OCI-LY1 (cell line): Measurements from ENCODE around the gene GNAT1.

Experiments
- H2AFZ ChIP-seq: fragments of 200-600 bp; sonication (generic), shearing (Covaris generic); 2 replicates; pipeline ENCODE4 v1.6.0; 2014; ENCODE audit warnings: antibody characterized with exemption, mild to moderate bottlenecking, low read length
- H3F3A ChIP-seq: fragments of 200-600 bp; sonication (generic), shearing (Covaris generic); 2 replicates; pipeline ENCODE4 v1.6.0; 2014; ENCODE audit warnings: mild to moderate bottlenecking, antibody characterized with exemption, low read length, moderate library complexity; ENCODE audit not compliant: insufficient read depth
- H3K27ac ChIP-seq: fragments of 200-600 bp; sonication (generic); 2 replicates; pipeline ENCODE4 v1.5.1; 2014; ENCODE audit warnings: low read length, mixed run types, mild to moderate bottlenecking, low read depth; ENCODE audit not compliant: poor library complexity, severe bottlenecking
- H3K27me3 ChIP-seq: fragments of 200-600 bp; sonication (generic); 2 replicates; pipeline ENCODE4 v1.6.0; 2014; ENCODE audit warnings: antibody characterized with exemption, mild to moderate bottlenecking, low read length, moderate library complexity; ENCODE audit not compliant: insufficient read depth
- H3K36me3 ChIP-seq: fragments of 200-600 bp; sonication (generic); 2 replicates; pipeline ENCODE4 v1.6.1; 2014; ENCODE audit warnings: mild to moderate bottlenecking, antibody characterized with exemption, low read length, moderate library complexity, mixed read lengths; ENCODE audit not compliant: insufficient read depth
- H3K4me1 ChIP-seq: fragments of 200-600 bp; sonication (generic); 2 replicates; pipeline ENCODE4 v1.5.1; 2014; ENCODE audit warnings: mild to moderate bottlenecking, low read length, moderate library complexity; ENCODE audit not compliant: insufficient read depth, severe bottlenecking
- H3K4me2 ChIP-seq: fragments of 200-600 bp; sonication (generic), shearing (Covaris generic); 2 replicates; pipeline ENCODE4 v1.6.1; 2014; ENCODE audit warnings: low read length
- H3K4me3 ChIP-seq: fragments of 200-600 bp; sonication (generic); 2 replicates; pipeline ENCODE4 v1.5.1; 2014; ENCODE audit warnings: low read length, low read depth, mild to moderate bottlenecking, mixed read lengths; ENCODE audit not compliant: poor library complexity, severe bottlenecking
- H3K79me2 ChIP-seq: fragments of 200-600 bp; shearing (Covaris generic); 2 replicates; pipeline ENCODE4 v1.6.1; 2016; ENCODE audit warnings: mixed run types, low read length, mixed read lengths; ENCODE audit not compliant: insufficient read depth
- H3K9ac ChIP-seq: fragments of 200-600 bp; sonication (generic), shearing (Covaris generic); 2 replicates; pipeline ENCODE4 v1.6.1; 2014; ENCODE audit warnings: mild to moderate bottlenecking, low read length, mixed read lengths
- H3K9me2 ChIP-seq: fragments of 200-600 bp; sonication (generic), shearing (Covaris generic); 2 replicates; pipeline ENCODE4 v1.6.1; 2014; ENCODE audit warnings: low read depth, mild to moderate bottlenecking, low read length, mixed read lengths
- H3K9me3 ChIP-seq: fragments of 200-600 bp; shearing (Covaris generic); 2 replicates; pipeline ENCODE4 v1.6.1; 2014; ENCODE audit warnings: low read length, mixed read lengths
- H4K20me1 ChIP-seq: fragments of 200-600 bp; sonication (generic), shearing (Covaris generic); 2 replicates; pipeline ENCODE4 v1.6.0; 2016; ENCODE audit warnings: mild to moderate bottlenecking, low read length; ENCODE audit not compliant: insufficient read depth
- EZH2 ChIP-seq: fragments of 200-600 bp; sonication (generic), shearing (Covaris generic); IDR thresholded peaks from 2 replicates; pipeline ENCODE4 v1.8.0; 2017; ENCODE audit warnings: borderline replicate concordance, mixed run types, mild to moderate bottlenecking, antibody characterized with exemption, low read length, moderate library complexity, mixed read lengths
- TF ChIP-seq, protein P1 (sequence below): fragments of 200-600 bp; sonication (generic), shearing (Covaris generic); IDR thresholded peaks from 2 replicates; pipeline ENCODE4 v1.5.1; 2017; ENCODE audit warnings: mild to moderate bottlenecking, antibody characterized with exemption, low read length, moderate library complexity, mixed read lengths

The GNAT1 gene

DNA sequence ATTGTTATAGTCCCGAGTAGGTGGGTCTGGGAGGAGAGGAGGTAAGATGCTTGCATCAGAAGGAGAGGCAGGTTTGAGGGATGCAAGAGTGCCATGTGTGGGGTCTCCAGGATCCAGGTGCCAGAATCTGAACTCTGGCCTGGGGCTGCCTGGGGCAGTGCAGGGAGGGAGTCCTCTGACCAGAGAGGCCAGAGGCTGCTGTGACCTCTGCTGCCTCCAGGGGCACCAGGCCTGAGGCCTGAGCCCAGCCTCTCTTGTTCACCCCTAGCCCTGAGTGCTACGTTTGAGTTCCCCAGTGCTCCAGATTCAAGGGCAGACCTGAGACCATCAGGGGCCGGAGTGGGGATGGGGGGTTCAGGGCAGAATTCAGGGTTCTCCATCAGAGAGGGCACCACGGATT, 21.1 kb downstream of the GNAT1 start:
- H3K9ac ChIP-seq = no peak overlapping the region
- H2AFZ ChIP-seq = no peak overlapping the region
- no peaks in the 10 kb centered on the region for H3K9me2 ChIP-seq
- no peaks in the 10 kb centered on the region for H3K79me2 ChIP-seq
- no peaks in the 10 kb centered on the region for H3K36me3 ChIP-seq
- no peaks in the 10 kb centered on the region for H3K9me3 ChIP-seq
- H4K20me1 ChIP-seq = no peaks in the 10 kb centered on the region; the same call in 1 of the 2 replicates
- H3F3A ChIP-seq = no peaks in the 10 kb centered on the region
- H3K4me1 ChIP-seq = no peaks in the 10 kb centered on the region
- no peak overlapping the region for H3K4me2 ChIP-seq
- peaks cover 11% of the 10 kb centered on the region for H3K27me3 ChIP-seq
- TF ChIP-seq, protein P1, sequence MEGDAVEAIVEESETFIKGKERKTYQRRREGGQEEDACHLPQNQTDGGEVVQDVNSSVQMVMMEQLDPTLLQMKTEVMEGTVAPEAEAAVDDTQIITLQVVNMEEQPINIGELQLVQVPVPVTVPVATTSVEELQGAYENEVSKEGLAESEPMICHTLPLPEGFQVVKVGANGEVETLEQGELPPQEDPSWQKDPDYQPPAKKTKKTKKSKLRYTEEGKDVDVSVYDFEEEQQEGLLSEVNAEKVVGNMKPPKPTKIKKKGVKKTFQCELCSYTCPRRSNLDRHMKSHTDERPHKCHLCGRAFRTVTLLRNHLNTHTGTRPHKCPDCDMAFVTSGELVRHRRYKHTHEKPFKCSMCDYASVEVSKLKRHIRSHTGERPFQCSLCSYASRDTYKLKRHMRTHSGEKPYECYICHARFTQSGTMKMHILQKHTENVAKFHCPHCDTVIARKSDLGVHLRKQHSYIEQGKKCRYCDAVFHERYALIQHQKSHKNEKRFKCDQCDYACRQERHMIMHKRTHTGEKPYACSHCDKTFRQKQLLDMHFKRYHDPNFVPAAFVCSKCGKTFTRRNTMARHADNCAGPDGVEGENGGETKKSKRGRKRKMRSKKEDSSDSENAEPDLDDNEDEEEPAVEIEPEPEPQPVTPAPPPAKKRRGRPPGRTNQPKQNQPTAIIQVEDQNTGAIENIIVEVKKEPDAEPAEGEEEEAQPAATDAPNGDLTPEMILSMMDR = no peak
- TF ChIP-seq EZH2 = no peak
- no peak overlapping the region for H3K27ac ChIP-seq
- H3K4me3 ChIP-seq = no peak overlapping the region

DNA sequence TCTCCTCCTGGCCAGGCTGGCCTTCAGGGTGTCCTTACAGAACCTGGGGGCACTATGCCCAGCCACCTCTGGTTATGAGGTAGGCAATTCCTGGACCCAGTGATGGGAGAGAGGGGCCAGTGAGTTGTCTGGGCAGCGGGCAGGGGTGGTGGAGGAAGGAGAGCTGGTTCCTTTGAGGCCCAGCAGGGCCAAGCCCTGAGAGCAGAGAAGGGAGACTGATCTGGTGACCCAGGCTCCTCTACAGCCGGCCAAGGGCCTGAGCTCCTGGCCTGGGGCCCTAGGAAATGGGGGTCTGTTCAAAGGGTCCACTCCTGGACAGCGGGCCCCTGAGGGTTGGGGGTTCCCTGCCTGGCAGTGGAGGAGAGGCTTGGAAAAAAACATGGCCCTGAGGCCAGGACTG, 21.6 kb downstream of the GNAT1 start:
- H3K9me2 ChIP-seq = no peaks in the 10 kb centered on the region
- H3K9ac ChIP-seq = no peak overlapping the region
- H3K27me3 ChIP-seq = peaks cover 11% of the 10 kb centered on the region
- no peak overlapping the region for H3K4me2 ChIP-seq
- no peak overlapping the region for H3K27ac ChIP-seq
- H4K20me1 ChIP-seq = no peaks in the 10 kb centered on the region; the same call in 1 of the 2 replicates
- no peaks in the 10 kb centered on the region for H3K4me1 ChIP-seq
- TF ChIP-seq, protein P1 = no peak
- no peak for TF ChIP-seq EZH2
- H2AFZ ChIP-seq = no peak overlapping the region
- no peak overlapping the region for H3K4me3 ChIP-seq
- H3F3A ChIP-seq = no peaks in the 10 kb centered on the region
- H3K9me3 ChIP-seq = no peaks in the 10 kb centered on the region
- H3K36me3 ChIP-seq = no peaks in the 10 kb centered on the region
- no peaks in the 10 kb centered on the region for H3K79me2 ChIP-seq

DNA sequence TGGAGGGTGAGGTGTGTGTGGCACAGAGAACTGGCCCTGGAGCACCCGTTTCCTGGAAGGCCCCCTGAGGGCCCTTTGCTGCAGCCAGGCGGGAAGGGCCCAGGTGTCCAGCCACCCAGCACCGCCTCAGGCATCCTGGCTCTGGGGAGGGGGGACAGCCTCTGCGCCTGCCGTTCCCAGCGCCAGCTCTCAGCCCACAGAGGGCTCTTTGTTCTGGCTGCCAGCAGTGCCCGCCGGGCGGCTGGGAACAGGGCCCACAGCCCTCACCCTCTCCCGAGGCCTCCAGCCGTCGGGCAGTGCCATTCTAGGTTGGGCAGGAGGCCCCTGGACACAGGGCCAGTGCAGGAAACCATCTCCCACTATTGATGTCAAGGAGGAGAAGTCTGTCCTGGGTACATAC, 22.0 kb downstream of the GNAT1 start:
- H3F3A ChIP-seq = no peaks in the 10 kb centered on the region
- H3K9me2 ChIP-seq = no peaks in the 10 kb centered on the region
- no peak overlapping the region for H3K27ac ChIP-seq
- no peaks in the 10 kb centered on the region for H3K36me3 ChIP-seq
- peaks cover 14% of the 10 kb centered on the region for H3K27me3 ChIP-seq
- no peak overlapping the region for H2AFZ ChIP-seq
- TF ChIP-seq, protein P1 = no peak
- no peaks in the 10 kb centered on the region for H3K79me2 ChIP-seq
- H3K4me3 ChIP-seq = no peak overlapping the region
- no peak overlapping the region for H3K9ac ChIP-seq
- H4K20me1 ChIP-seq = no peaks in the 10 kb centered on the region; the same call in 1 of the 2 replicates
- H3K4me1 ChIP-seq = no peaks in the 10 kb centered on the region
- no peak overlapping the region for H3K4me2 ChIP-seq
- H3K9me3 ChIP-seq = no peaks in the 10 kb centered on the region
